Spinal cord (tissue), 10 donors: ENCODE data around the gene CYP11A1. TPM values are rescaled to one million over a fixed set of nuclear protein-coding genes. Genes with fewer than 3 reads are reported as not detected.
A peak's percentile ranks its signal among the peaks of the same experiment; 100 is the strongest.

Source experiments
- DNase-seq, 6 donors: peaks; one replicate each; pipeline versions ENCODE4 v3.0.0 to v3.0.0-alpha.2; 2013 to 2015; ENCODE audit warnings: low spot score in 6 of 6, low read depth in 4 of 6
- H3K27ac ChIP-seq: one replicate; pipeline ENCODE4 v1.5.1; 2013; ENCODE audit warnings: low read depth, low read length, control low read depth
- H3K27me3 ChIP-seq: one replicate; pipeline ENCODE4 v1.6.1; 2013; ENCODE audit warnings: low read length; ENCODE audit not compliant: control insufficient read depth, insufficient read depth
- H3K36me3 ChIP-seq: one replicate; pipeline ENCODE4 v1.6.1; 2013; ENCODE audit warnings: low read length; ENCODE audit not compliant: control insufficient read depth, insufficient read depth
- H3K4me1 ChIP-seq: one replicate; pipeline ENCODE4 v1.6.1; 2013; ENCODE audit warnings: low read length; ENCODE audit not compliant: control insufficient read depth, insufficient read depth
- H3K4me3 ChIP-seq: one replicate; pipeline ENCODE4 v1.5.1; 2013; ENCODE audit warnings: low read depth, low read length, control low read depth
- H3K9me3 ChIP-seq: one replicate; pipeline ENCODE4 v1.6.1; 2013; ENCODE audit warnings: low read length; ENCODE audit not compliant: control insufficient read depth, insufficient read depth
- WGBS: methylation state at CpG from one replicate; pipeline ENCODE4 v1.1.5; 2013; ENCODE audit warnings: missing lambda C conversion rate; ENCODE audit not compliant: insufficient coverage; 5-methylcytosine and 5-hydroxymethylcytosine counted together
- polyA plus RNA-seq, 2 donors: library from polyadenylated mRNA; unstranded; fragments of 120-200 nt; gene quantifications; one replicate each; pipeline ENCODE4 v1.2.1, GENCODE V29; 2013; ENCODE audit not compliant: insufficient read length in 2 of 2
- total RNA-seq, 2 donors: library from RNA; depleted of rRNA in 1 of 2; stranded (reverse); fragments of 120-200 nt in 1 of 2; fragments of >200 nt in 1 of 2; gene quantifications; one replicate each; pipeline versions ENCODE4 v1.2.3 to v1.2.4, GENCODE V29; 2013 to 2014
- donor health status: healthy.

CYP11A1 gene
- total and polyA plus RNA-seq, 4 donors, result 0.89 to 2.1 (median 1.8) TPM

- Histone ChIP-seq H3K27ac (no peak overlapping the region), H3K4me1 (peaks cover 25% of the 10 kb centered on the region), H3K27me3 (peaks cover 2% of the 10 kb centered on the region), H3K9me3 (no peaks in the 10 kb centered on the region), H3K4me3 (no peak overlapping the region), H3K36me3 (no peaks in the 10 kb centered on the region)
- DNase-seq, result no peak
- WGBS, result 100% methylated on average over 3 of the region's 6 CpGs
These were observed 9.6 kb upstream of the CYP11A1 start for GRCh38 chr15:74376825-74377581.

- Histone ChIP-seq H3K27me3 (peaks cover 2% of the 10 kb centered on the region), H3K27ac (no peak overlapping the region), H3K36me3 (no peaks in the 10 kb centered on the region), H3K4me3 (no peak overlapping the region), H3K4me1 (peaks cover 24% of the 10 kb centered on the region), H3K9me3 (no peaks in the 10 kb centered on the region)
- WGBS, result 100% methylated on average over 1 of the region's 1 CpG
- no peak for DNase-seq
These were observed 8.8 kb upstream of the CYP11A1 start for GRCh38 chr15:74376226-74376625.

GRCh38 chr15:74375303-74375693 is 7.9 kb upstream of the CYP11A1 start:
- no peak overlapping the region for H3K27ac ChIP-seq
- peaks cover 24% of the 10 kb centered on the region for H3K4me1 ChIP-seq
- 16% methylated on average over 7 of the region's 9 CpGs for WGBS
- H3K27me3 ChIP-seq, result peaks cover 2% of the 10 kb centered on the region
- H3K36me3 ChIP-seq, result no peaks in the 10 kb centered on the region
- peak; percentile 66 to 95 (median 76) for DNase-seq
- no peak overlapping the region for H3K4me3 ChIP-seq
- no peaks in the 10 kb centered on the region for H3K9me3 ChIP-seq

GRCh38 chr15:74374648-74375302 is 7.3 kb upstream of the CYP11A1 start:
- WGBS, result 18% methylated on average over 9 of the region's 11 CpGs

GRCh38 chr15:74373731-74374647 is 6.5 kb upstream of the CYP11A1 start:
- Histone ChIP-seq H3K27me3 (peaks cover 2% of the 10 kb centered on the region), H3K4me3 (peak overlapping the region; percentile 65), H3K36me3 (no peaks in the 10 kb centered on the region), H3K27ac (peak overlapping the region; percentile 37), H3K9me3 (no peaks in the 10 kb centered on the region), H3K4me1 (peaks cover 22% of the 10 kb centered on the region)
- peak; percentile 68 to 98 (median 91) for DNase-seq
- under 1% methylated on average over 62 of the region's 62 CpGs for WGBS

More at GRCh38 chr15:74374648-74375302, 7.3 kb upstream of the CYP11A1 start:
- H3K4me1 ChIP-seq, result peaks cover 24% of the 10 kb centered on the region
- peaks cover 2% of the 10 kb centered on the region for H3K27me3 ChIP-seq
- H3K36me3 ChIP-seq, result no peaks in the 10 kb centered on the region
- no peaks in the 10 kb centered on the region for H3K9me3 ChIP-seq
- peak overlapping the region; percentile 14 for H3K4me3 ChIP-seq
- no peak for DNase-seq
- H3K27ac ChIP-seq, result no peak overlapping the region

GRCh38 chr15:74373056-74373650 is 5.7 kb upstream of the CYP11A1 start:
- WGBS, result 39% methylated on average over 9 of the region's 13 CpGs
- no peak overlapping the region for H3K27ac ChIP-seq
- no peaks in the 10 kb centered on the region for H3K36me3 ChIP-seq
- H3K27me3 ChIP-seq, result peaks cover 2% of the 10 kb centered on the region
- no peak overlapping the region for H3K4me3 ChIP-seq
- H3K4me1 ChIP-seq, result peaks cover 18% of the 10 kb centered on the region
- DNase-seq, result no peak
- H3K9me3 ChIP-seq, result no peaks in the 10 kb centered on the region

- DNase-seq, result no peak
- 78% methylated on average over 5 of the region's 5 CpGs for WGBS
- no peaks in the 10 kb centered on the region for H3K36me3 ChIP-seq
- peaks cover 24% of the 10 kb centered on the region for H3K27me3 ChIP-seq
- H3K4me1 ChIP-seq, result peaks cover 27% of the 10 kb centered on the region
- no peak overlapping the region for H3K4me3 ChIP-seq
- H3K27ac ChIP-seq, result no peak overlapping the region
- no peaks in the 10 kb centered on the region for H3K9me3 ChIP-seq
These were observed 3.0 kb upstream of the CYP11A1 start for GRCh38 chr15:74370471-74370870.

GRCh38 chr15:74369756-74370155 is 2.3 kb upstream of the CYP11A1 start:
- no peaks in the 10 kb centered on the region for H3K9me3 ChIP-seq
- no CpG with 5 or more reads among the region's 2 CpGs for WGBS
- no peak overlapping the region for H3K27ac ChIP-seq
- DNase-seq, result no peak
- no peaks in the 10 kb centered on the region for H3K36me3 ChIP-seq
- H3K27me3 ChIP-seq, result peaks cover 29% of the 10 kb centered on the region
- peaks cover 26% of the 10 kb centered on the region for H3K4me1 ChIP-seq
- no peak overlapping the region for H3K4me3 ChIP-seq

- Histone ChIP-seq H3K4me3 (no peak overlapping the region), H3K27ac (no peak overlapping the region), H3K27me3 (peaks cover 33% of the 10 kb centered on the region), H3K4me1 (peaks cover 21% of the 10 kb centered on the region), H3K36me3 (no peaks in the 10 kb centered on the region), H3K9me3 (no peaks in the 10 kb centered on the region)
- DNase-seq, result no peak
- 67% methylated on average over 10 of the region's 10 CpGs for WGBS
These were observed 1.8 kb upstream of the CYP11A1 start for GRCh38 chr15:74369084-74369745.
